Pancreas (tissue), 10 donors: ENCODE results near the gene DTWD2. TPM values are rescaled to one million over a fixed set of nuclear protein-coding genes. Genes with fewer than 3 reads are reported as not detected.

Experiments
- ATAC-seq, 4 donors: fragments of 200-7000 bp; cut with Tn5 transposase; one replicate each; pipeline versions ENCODE4 v1.8.0 to v1.9.1; 2020; ENCODE audit warnings: mild to moderate bottlenecking in 4 of 4, moderate library complexity in 4 of 4
- DNase-seq, 6 donors: peaks; one replicate each; pipeline ENCODE4 v3.0.0-alpha.2; 2020
- FAIRE-seq: peaks from 2 replicates; lab custom pipeline; 2012; peaks lifted over from hg19 to GRCh38; lab: Jason Lieb, UNC
- H3K27ac ChIP-seq, 4 donors: fragments of 200-600 bp; sonication (generic); 1 replicate in 3 of 4; 2 replicates in 1 of 4; pipeline versions ENCODE4 v1.5.0 to v1.8.0; 2020
- H3K27me3 ChIP-seq, 4 donors: fragments of 200-600 bp; one replicate each; pipeline ENCODE4 v1.8.0; 2021
- H3K36me3 ChIP-seq, 3 donors: fragments of 200-600 bp; sonication (generic) in 1 of 3; one replicate each; pipeline versions ENCODE4 v1.5.0 to v1.8.0; 2020 to 2021
- H3K4me1 ChIP-seq, 3 donors: fragments of 200-600 bp; one replicate each; pipeline ENCODE4 v1.8.0; 2021
- H3K4me3 ChIP-seq, 4 donors: fragments of 200-600 bp; sonication (generic) in 2 of 4; one replicate each; pipeline versions ENCODE4 v1.5.0 to v1.8.0; 2020 to 2021
- H3K9me3 ChIP-seq, 4 donors: fragments of 200-600 bp; one replicate each; pipeline ENCODE4 v1.8.0; 2021
- CTCF ChIP-seq, 4 donors: fragments of 200-600 bp; sonication (generic) in 3 of 4; IDR thresholded peaks; one replicate each; pipeline versions ENCODE4 v1.5.0 to v1.8.0; 2021; ENCODE audit warnings: antibody characterized with exemption in 4 of 4
- WGBS, 2 donors: extraction: QIAGEN DNeasy Blood & Tissue Kit; methylation state at CpG; one replicate each; pipeline ENCODE4 v1.1.7; 2013; 5-methylcytosine and 5-hydroxymethylcytosine counted together
- intact Hi-C, 3 donors: fragments of 100-400 bp; cut with DNase I; formaldehyde crosslinking; loops; one replicate each; pipeline versions ENCODE4 v1.11.1 to v1.14.2; 2022
- polyA plus RNA-seq, 2 donors: library from polyadenylated mRNA; stranded (reverse); fragments of 200-250 nt; gene quantifications; one replicate each; pipeline ENCODE4 v1.2.3, GENCODE V29; 2013
- total RNA-seq, 6 donors: library from RNA; stranded (reverse); fragmentation: NEBNext Ultra II Directional in 4 of 6; extraction: Animal tissue kit (Norgen Biotek cat#: 25700) in 4 of 6; gene quantifications; one replicate each; pipeline versions ENCODE4 v1.2.1 to v1.2.4, GENCODE V29; 2021 to 2023
- donor health status: healthy with polysubstance abuse.
- donor health status: DM: no; HTN: no; CAD: no; lungs with moderate emphysema.
- donor health status: DM: no; HTN: no; CAD: no.
- donor health status: control.
- donor health status: control.
- donor health status: Bipolar disorder and iron deficiency.
- donor health status: DM: yes; HTN: yes; CAD: no.
- donor health status: DM: no; HTN: no; CAD: no.
- donor health status: DM: no; HTN: no; CAD: no.
- donor health status: DM: yes; HTN: yes; CAD: no.

DTWD2 gene
- total and polyA plus RNA-seq, 8 donors = 1.8 to 6.9 (median 4.5) TPM

GRCh38 chr5:118844351-118844750 lies 144.0 kb downstream of the DTWD2 start:
- H3K27ac ChIP-seq = no peak overlapping the region
- intact Hi-C loops = no loop called here
- FAIRE-seq = no peak
- DNase-seq = no peak
- no peaks in the 10 kb centered on the region for H3K9me3 ChIP-seq
- no peaks in the 10 kb centered on the region for H3K36me3 ChIP-seq
- H3K4me3 ChIP-seq = no peak overlapping the region
- 69 to 74% methylated on average over 1 of the region's 1 CpG for WGBS, 2 donors
- ATAC-seq = no peak
- no peak for TF ChIP-seq CTCF (IDR thresholded peaks at IDR 0.05)
- H3K27me3 ChIP-seq = no peaks in the 10 kb centered on the region
- H3K4me1 ChIP-seq = no peaks in the 10 kb centered on the region

GRCh38 chr5:118834710-118835109 lies 153.6 kb downstream of the DTWD2 start:
- Histone ChIP-seq H3K4me3 (no peak overlapping the region), H3K36me3 (no peaks in the 10 kb centered on the region), H3K4me1 (no peaks in the 10 kb centered on the region), H3K27ac (no peak overlapping the region), H3K27me3 (no peaks in the 10 kb centered on the region), H3K9me3 (no peaks in the 10 kb centered on the region)
- intact Hi-C loops = no loop called here
- ATAC-seq (no peak), FAIRE-seq (peak; percentile 39), DNase-seq (no peak)
- TF ChIP-seq CTCF (IDR thresholded peaks at IDR 0.05) = no peak
- 91 to 97% methylated on average over 1 of the region's 1 CpG for WGBS, 2 donors

GRCh38 chr5:118832974-118833373 lies 155.4 kb downstream of the DTWD2 start:
- DNase-seq (no peak), ATAC-seq (no peak), FAIRE-seq (no peak)
- Histone ChIP-seq H3K4me1 (no peaks in the 10 kb centered on the region), H3K27ac (no peak overlapping the region), H3K9me3 (no peaks in the 10 kb centered on the region), H3K27me3 (no peaks in the 10 kb centered on the region), H3K36me3 (no peaks in the 10 kb centered on the region), H3K4me3 (no peak overlapping the region)
- TF ChIP-seq CTCF (IDR thresholded peaks at IDR 0.05) = no peak
- intact Hi-C loops = no loop called here

- ATAC-seq = no peak
- no peak for FAIRE-seq
- H3K36me3 ChIP-seq = no peaks in the 10 kb centered on the region
- H3K27me3 ChIP-seq = no peaks in the 10 kb centered on the region
- H3K27ac ChIP-seq = no peak overlapping the region
- no peaks in the 10 kb centered on the region for H3K4me1 ChIP-seq
- no peak for TF ChIP-seq CTCF (IDR thresholded peaks at IDR 0.05)
- 73 to 81% methylated on average over 1 of the region's 1 CpG for WGBS, 2 donors
- intact Hi-C loops = no loop called here
- H3K4me3 ChIP-seq = no peak overlapping the region
- no peaks in the 10 kb centered on the region for H3K9me3 ChIP-seq
- DNase-seq = no peak
Measured at GRCh38 chr5:118825226-118825625, 163.1 kb downstream of the DTWD2 start.

- no peak for TF ChIP-seq CTCF (IDR thresholded peaks at IDR 0.05)
- no peaks in the 10 kb centered on the region for H3K9me3 ChIP-seq
- no peaks in the 10 kb centered on the region for H3K36me3 ChIP-seq
- ATAC-seq = no peak
- intact Hi-C loops = no loop called here
- no peak overlapping the region for H3K27ac ChIP-seq
- FAIRE-seq = no peak
- DNase-seq = no peak
- no peaks in the 10 kb centered on the region for H3K27me3 ChIP-seq
- H3K4me3 ChIP-seq = no peak overlapping the region
- WGBS, 2 donors = 95% methylated on average over 3 of the region's 3 CpGs
- no peaks in the 10 kb centered on the region for H3K4me1 ChIP-seq
Measured at GRCh38 chr5:118818604-118819003, 169.7 kb downstream of the DTWD2 start.
